Measurements from ENCODE around the gene SPEN. TPM values are rescaled to one million over a fixed set of nuclear protein-coding genes. Genes with fewer than 3 reads are reported as not detected.

SPEN gene
- total and polyA plus RNA-seq, 2 experiments from 2014 or later = 14.9 to 43.6 TPM

DNA sequence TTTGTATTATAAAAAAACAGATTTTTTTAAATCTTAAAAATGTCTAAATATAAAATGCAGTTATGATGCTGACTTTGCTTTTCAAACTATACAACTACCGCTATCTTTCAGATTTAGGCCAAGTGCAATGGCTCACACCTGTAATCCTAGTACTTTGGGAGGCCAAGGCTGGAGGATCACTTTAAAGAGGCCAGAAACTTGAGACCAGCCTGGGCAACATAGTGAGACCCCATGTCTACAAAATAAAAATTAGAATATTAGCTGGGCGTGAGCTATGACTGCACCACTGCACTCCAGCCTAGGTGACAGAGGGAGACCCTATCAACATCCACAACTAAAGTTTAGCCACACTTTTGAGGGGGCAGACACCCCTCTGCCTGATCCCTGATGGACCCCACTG, 108.0 kb downstream of the SPEN start:
- Mint-ChIP-seq H3K27ac (no peak overlapping the region), H3K27me3 (ENCODE audit: insufficient read depth, low read depth, poor library complexity) (peaks cover 11% of the 10 kb centered on the region), H3K4me3 (no peak overlapping the region), H3K9me3 (no peaks in the 10 kb centered on the region), H3K4me1 (peaks cover 51% of the 10 kb centered on the region), H3K36me3 (ENCODE audit: low read depth) (peaks cover 4% of the 10 kb centered on the region; the same call in 1 of the 3 replicates)
- no peaks in the 10 kb centered on the region for H3K27me3 ChIP-seq (ENCODE audit: insufficient read depth)
- H3K4me2 ChIP-seq = no peak overlapping the region
- H3K4me1 ChIP-seq (ENCODE audit: insufficient read depth) = peaks cover 26% of the 10 kb centered on the region
- H3K36me3 ChIP-seq (ENCODE audit: insufficient read depth) = no peaks in the 10 kb centered on the region
- no peak overlapping the region for H3K27ac ChIP-seq (ENCODE audit: low read depth)
- peaks cover 10% of the 10 kb centered on the region for H4K20me1 ChIP-seq (replicated peaks; ENCODE audit: insufficient read depth)
- TF ChIP-seq, protein P1, sequence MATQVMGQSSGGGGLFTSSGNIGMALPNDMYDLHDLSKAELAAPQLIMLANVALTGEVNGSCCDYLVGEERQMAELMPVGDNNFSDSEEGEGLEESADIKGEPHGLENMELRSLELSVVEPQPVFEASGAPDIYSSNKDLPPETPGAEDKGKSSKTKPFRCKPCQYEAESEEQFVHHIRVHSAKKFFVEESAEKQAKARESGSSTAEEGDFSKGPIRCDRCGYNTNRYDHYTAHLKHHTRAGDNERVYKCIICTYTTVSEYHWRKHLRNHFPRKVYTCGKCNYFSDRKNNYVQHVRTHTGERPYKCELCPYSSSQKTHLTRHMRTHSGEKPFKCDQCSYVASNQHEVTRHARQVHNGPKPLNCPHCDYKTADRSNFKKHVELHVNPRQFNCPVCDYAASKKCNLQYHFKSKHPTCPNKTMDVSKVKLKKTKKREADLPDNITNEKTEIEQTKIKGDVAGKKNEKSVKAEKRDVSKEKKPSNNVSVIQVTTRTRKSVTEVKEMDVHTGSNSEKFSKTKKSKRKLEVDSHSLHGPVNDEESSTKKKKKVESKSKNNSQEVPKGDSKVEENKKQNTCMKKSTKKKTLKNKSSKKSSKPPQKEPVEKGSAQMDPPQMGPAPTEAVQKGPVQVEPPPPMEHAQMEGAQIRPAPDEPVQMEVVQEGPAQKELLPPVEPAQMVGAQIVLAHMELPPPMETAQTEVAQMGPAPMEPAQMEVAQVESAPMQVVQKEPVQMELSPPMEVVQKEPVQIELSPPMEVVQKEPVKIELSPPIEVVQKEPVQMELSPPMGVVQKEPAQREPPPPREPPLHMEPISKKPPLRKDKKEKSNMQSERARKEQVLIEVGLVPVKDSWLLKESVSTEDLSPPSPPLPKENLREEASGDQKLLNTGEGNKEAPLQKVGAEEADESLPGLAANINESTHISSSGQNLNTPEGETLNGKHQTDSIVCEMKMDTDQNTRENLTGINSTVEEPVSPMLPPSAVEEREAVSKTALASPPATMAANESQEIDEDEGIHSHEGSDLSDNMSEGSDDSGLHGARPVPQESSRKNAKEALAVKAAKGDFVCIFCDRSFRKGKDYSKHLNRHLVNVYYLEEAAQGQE (IDR thresholded peaks at IDR 0.05; ENCODE audit: unreplicated experiment) = no peak
- TF ChIP-seq ZNF114 (CRISPR knock-in tag; IDR thresholded peaks at IDR 0.05) (no peak), EZH2 (IDR thresholded peaks at IDR 0.05; ENCODE audit: low read depth, unreplicated experiment) (no peak), ZNF331 (CRISPR knock-in tag; IDR thresholded peaks at IDR 0.05; ENCODE audit: low read depth) (no peak), STAT1 (IDR thresholded peaks at IDR 0.05; ENCODE audit: unreplicated experiment) (no peak)
- no peak overlapping the region for H3K4me3 ChIP-seq
- no peaks in the 10 kb centered on the region for H3K9me2 ChIP-seq (ENCODE audit: insufficient read depth)
- no peak for ATAC-seq
- no peak overlapping the region for H2AFZ ChIP-seq
- 0 out of 2 replicates have a peak, but pooled peaks cover 3% of the 10 kb centered on the region for H3F3A ChIP-seq (replicated peaks; ENCODE audit: low read depth)
- DNase-seq (ENCODE audit: low spot score) = no peak
- H3K79me2 ChIP-seq (replicated peaks; ENCODE audit: insufficient read depth) = peaks cover 32% of the 10 kb centered on the region

DNA sequence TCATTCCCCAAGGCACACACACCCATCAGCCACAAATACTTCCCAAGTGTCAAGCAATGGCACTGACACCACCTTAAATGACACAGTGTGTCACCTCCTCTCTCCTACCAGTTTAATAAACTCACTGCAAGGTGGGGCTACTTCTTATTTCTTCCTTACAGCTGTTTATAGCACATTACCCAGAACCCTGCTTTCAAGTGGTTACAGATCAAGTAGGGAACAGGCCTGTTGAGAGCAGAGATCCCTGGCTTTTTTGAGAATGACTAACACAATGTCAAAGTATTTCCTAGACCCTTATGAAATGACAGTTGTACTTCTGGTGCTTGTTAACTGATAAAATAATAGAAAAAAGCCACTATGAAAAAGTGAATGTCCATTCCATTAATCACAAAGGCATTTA, 108.6 kb downstream of the SPEN start:
- no peak for DNase-seq (ENCODE audit: low spot score)
- TF ChIP-seq CREB1 (CRISPR knock-in tag; IDR thresholded peaks at IDR 0.05; ENCODE audit: low read depth) (no peak), JUNB (IDR thresholded peaks at IDR 0.05; ENCODE audit: unreplicated experiment) (no peak), STAT1 (IDR thresholded peaks at IDR 0.05; ENCODE audit: unreplicated experiment) (no peak), ZNF331 (CRISPR knock-in tag; IDR thresholded peaks at IDR 0.05; ENCODE audit: low read depth) (no peak), ZNF114 (CRISPR knock-in tag; IDR thresholded peaks at IDR 0.05) (no peak), EZH2 (IDR thresholded peaks at IDR 0.05; ENCODE audit: low read depth, unreplicated experiment) (no peak), EZH2phosphoT487 (IDR thresholded peaks at IDR 0.05; ENCODE audit: unreplicated experiment) (no peak), POLR2AphosphoS5 (IDR thresholded peaks at IDR 0.05; ENCODE audit: low read depth) (no peak)
- TF ChIP-seq, protein P1 (IDR thresholded peaks at IDR 0.05; ENCODE audit: unreplicated experiment) = no peak
- TF ChIP-seq, protein P2, sequence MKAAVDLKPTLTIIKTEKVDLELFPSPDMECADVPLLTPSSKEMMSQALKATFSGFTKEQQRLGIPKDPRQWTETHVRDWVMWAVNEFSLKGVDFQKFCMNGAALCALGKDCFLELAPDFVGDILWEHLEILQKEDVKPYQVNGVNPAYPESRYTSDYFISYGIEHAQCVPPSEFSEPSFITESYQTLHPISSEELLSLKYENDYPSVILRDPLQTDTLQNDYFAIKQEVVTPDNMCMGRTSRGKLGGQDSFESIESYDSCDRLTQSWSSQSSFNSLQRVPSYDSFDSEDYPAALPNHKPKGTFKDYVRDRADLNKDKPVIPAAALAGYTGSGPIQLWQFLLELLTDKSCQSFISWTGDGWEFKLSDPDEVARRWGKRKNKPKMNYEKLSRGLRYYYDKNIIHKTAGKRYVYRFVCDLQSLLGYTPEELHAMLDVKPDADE (IDR thresholded peaks at IDR 0.05) = no peak

More for the DNA sequence above, 108.6 kb downstream of the SPEN start:
- peaks cover 4% of the 10 kb centered on the region; the same call in 1 of the 3 replicates for H3K36me3 Mint-ChIP-seq (ENCODE audit: low read depth)
- H3K79me2 ChIP-seq (replicated peaks; ENCODE audit: insufficient read depth) = peaks cover 32% of the 10 kb centered on the region
- H3K27me3 Mint-ChIP-seq (ENCODE audit: insufficient read depth, low read depth, poor library complexity) = peaks cover 11% of the 10 kb centered on the region
- no peak overlapping the region for H3K27ac ChIP-seq (ENCODE audit: low read depth)
- no peaks in the 10 kb centered on the region for H3K36me3 ChIP-seq (ENCODE audit: insufficient read depth)
- H3K4me1 ChIP-seq (ENCODE audit: insufficient read depth) = peaks cover 23% of the 10 kb centered on the region
- no peak overlapping the region for H3K4me2 ChIP-seq
- no peak overlapping the region for H2AFZ ChIP-seq
- H3K4me3 ChIP-seq = no peak overlapping the region
- peaks cover 46% of the 10 kb centered on the region for H3K4me1 Mint-ChIP-seq
- no peaks in the 10 kb centered on the region for H3K27me3 ChIP-seq (ENCODE audit: insufficient read depth)
- H3F3A ChIP-seq (replicated peaks; ENCODE audit: low read depth) = 0 out of 2 replicates have a peak, but pooled peaks cover 3% of the 10 kb centered on the region
- no peak for ATAC-seq
- H4K20me1 ChIP-seq (replicated peaks; ENCODE audit: insufficient read depth) = peaks cover 15% of the 10 kb centered on the region
- H3K27ac Mint-ChIP-seq = no peak overlapping the region
- H3K9me3 Mint-ChIP-seq = no peaks in the 10 kb centered on the region
- no peaks in the 10 kb centered on the region for H3K9me2 ChIP-seq (ENCODE audit: insufficient read depth)
- H3K4me3 Mint-ChIP-seq = no peak overlapping the region

Measured in GM23338 (cell line).